Endothelial cell of umbilical vein (primary cell): Measurements from ENCODE around the gene CPT2. TPM values are rescaled to one million over a fixed set of nuclear protein-coding genes. Genes with fewer than 3 reads are reported as not detected.

Experiments
- BruUV-seq: library from RNA; stranded (reverse); fragments of 400-500 nt; replicated peaks from 2 replicates; lab custom pipeline; 2021; lab: Mats Ljungman, UMichigan
- CTCF ChIA-PET: fragments of 300-600, 350-600 bp; sonication (Branson Sonifier 250); formaldehyde crosslinking; loops from one replicate; lab custom pipeline; 2021; ENCODE audit warnings: antibody characterized with exemption, inconsistent platforms; lab: Charles Lee
- POLR2A ChIA-PET: fragments of 300-600, 350-600 bp; sonication (Branson Sonifier 250); formaldehyde crosslinking; loops from one replicate; lab custom pipeline; 2021; ENCODE audit warnings: antibody characterized with exemption, inconsistent platforms; lab: Charles Lee
- DNase-seq: peaks from one replicate; pipeline ENCODE4 v3.0.0-alpha.2; 2011; ENCODE audit warnings: low read depth, low spot score
- FAIRE-seq: peaks from 2 replicates; lab custom pipeline; 2011; peaks lifted over from hg19 to GRCh38; lab: Jason Lieb, UNC
- H2AFZ ChIP-seq: 2 replicates; pipeline ENCODE4 v1.6.0; 2012; ENCODE audit warnings: low read depth, low read length, control low read depth, inconsistent platforms
- H3K27ac ChIP-seq: 2 replicates; pipeline ENCODE4 v1.5.1; 2011; ENCODE audit warnings: low read depth, mild to moderate bottlenecking, control low read depth, low read length, moderate library complexity; ENCODE audit not compliant: insufficient read depth
- H3K27me3 ChIP-seq, 2 experiments: 2 replicates each; pipeline versions ENCODE4 v1.6.0 to v1.6.1; 2011; ENCODE audit warnings: low read length in 2 of 2, mixed read lengths in 1 of 2; ENCODE audit not compliant: control insufficient read depth in 2 of 2, insufficient read depth in 2 of 2
- H3K36me3 ChIP-seq, 2 experiments: 2 replicates in 1 of 2; 3 replicates in 1 of 2; pipeline ENCODE4 v1.5.1; 2011; ENCODE audit warnings: low read length in 2 of 2, mild to moderate bottlenecking in 1 of 2, moderate library complexity in 1 of 2; ENCODE audit not compliant: control insufficient read depth in 2 of 2, insufficient read depth in 2 of 2; ENCODE audit errors: extremely low read depth in 1 of 2
- H3K4me1 ChIP-seq: 3 replicates; pipeline ENCODE4 v1.5.1; 2011; ENCODE audit warnings: mild to moderate bottlenecking, low read length; ENCODE audit not compliant: control insufficient read depth, insufficient read depth; ENCODE audit errors: extremely low read depth
- H3K4me2 ChIP-seq: 2 replicates; pipeline ENCODE4 v1.6.1; 2011; ENCODE audit warnings: low read length, control low read depth, mixed read lengths; ENCODE audit not compliant: insufficient read depth
- H3K4me3 ChIP-seq, 3 experiments: fragments of 200-600 bp in 1 of 3; sonication (generic), shearing (Covaris generic) in 1 of 3; replicated peaks in 1 of 3; 2 replicates each; pipeline ENCODE4 v1.5.1; 2011 to 2016; ENCODE audit warnings: control low read depth in 3 of 3, low read length in 3 of 3, mild to moderate bottlenecking in 2 of 3, inconsistent platforms in 1 of 3, low read depth in 1 of 3, moderate library complexity in 1 of 3; ENCODE audit not compliant: insufficient read depth in 1 of 3
- H3K79me2 ChIP-seq: 2 replicates; pipeline ENCODE4 v1.6.0; 2012; ENCODE audit warnings: low read length, inconsistent platforms; ENCODE audit not compliant: control insufficient read depth, insufficient read depth
- H3K9ac ChIP-seq: replicated peaks from 2 replicates; pipeline ENCODE3; 2011; ENCODE audit warnings: low read length, control low read depth; ENCODE audit not compliant: insufficient read depth; ENCODE audit errors: extremely low read depth
- H3K9me1 ChIP-seq: replicated peaks from 3 replicates; pipeline ENCODE4 v1.6.0; 2011; ENCODE audit warnings: mild to moderate bottlenecking, low read length; ENCODE audit not compliant: control insufficient read depth, insufficient read depth; ENCODE audit errors: extremely low read depth
- H3K9me3 ChIP-seq: replicated peaks from 2 replicates; pipeline ENCODE4 v1.5.1; 2012; ENCODE audit warnings: low read length, inconsistent platforms; ENCODE audit not compliant: control insufficient read depth, insufficient read depth
- H4K20me1 ChIP-seq: replicated peaks from 2 replicates; pipeline ENCODE3; 2011; ENCODE audit warnings: mild to moderate bottlenecking, low read length; ENCODE audit not compliant: control insufficient read depth, insufficient read depth; ENCODE audit errors: extremely low read depth
- EZH2 ChIP-seq: IDR thresholded peaks from 2 replicates; pipeline ENCODE4 v1.6.1; 2012; ENCODE audit warnings: borderline replicate concordance, low read depth, mild to moderate bottlenecking, moderate library complexity, low read length, inconsistent platforms; ENCODE audit not compliant: severe bottlenecking
- FOS ChIP-seq: IDR thresholded peaks from 2 replicates; pipeline ENCODE4 v1.6.1; 2011; ENCODE audit warnings: mild to moderate bottlenecking, low read length, moderate library complexity, borderline replicate concordance; ENCODE audit not compliant: insufficient read depth
- GATA2 ChIP-seq: IDR thresholded peaks from 2 replicates; pipeline ENCODE4 v1.7.0; 2011; ENCODE audit warnings: low read depth, mild to moderate bottlenecking, moderate library complexity, mixed read lengths, low read length; ENCODE audit not compliant: insufficient read length, insufficient read depth
- JUN ChIP-seq: IDR thresholded peaks from 2 replicates; pipeline ENCODE4 v1.6.1; 2011; ENCODE audit warnings: borderline replicate concordance, low read depth; ENCODE audit not compliant: insufficient read length, insufficient read depth
- MAX ChIP-seq: IDR thresholded peaks from 2 replicates; pipeline ENCODE4 v1.6.1; 2011; ENCODE audit not compliant: insufficient read depth, insufficient read length
- MYC ChIP-seq: IDR thresholded peaks from one replicate; pipeline ENCODE4 v1.6.1; 2011; ENCODE audit warnings: mild to moderate bottlenecking, low read depth, low read length
- POLR2A ChIP-seq: IDR thresholded peaks from 2 replicates; pipeline ENCODE4 v1.6.1; 2012; ENCODE audit warnings: low read depth, mild to moderate bottlenecking, control low read depth, low read length
- POLR2AphosphoS5 ChIP-seq: IDR thresholded peaks from 2 replicates; pipeline ENCODE4 v1.6.1; 2012; ENCODE audit warnings: low read depth, mild to moderate bottlenecking, control low read depth, low read length, moderate library complexity; ENCODE audit not compliant: insufficient read depth
- dilution Hi-C: fragments of 300-500 bp; cut with MboI; formaldehyde crosslinking; loops from one replicate; pipeline ENCODE4 v1.15.0; 2019; ENCODE audit warnings: low sequenced_read_pairs; ENCODE audit not compliant: extremely low pct_ligation_motif_present
- intact Hi-C: fragments of 100-400 bp; cut with micrococcal nuclease; formaldehyde crosslinking; loops from one replicate; pipeline ENCODE4 v1.10.0; 2022
- polyA plus RNA-seq, 4 experiments: library from polyadenylated mRNA; depleted of rRNA in 3 of 4; stranded (reverse) in 3 of 4; unstranded in 1 of 4; fragments of >200 nt; gene quantifications; 2 replicates each; pipeline versions ENCODE4 v1.2.1 to v1.2.3, GENCODE V29; 2011 to 2012; ENCODE audit warnings: missing spikeins in 1 of 4
- total RNA-seq: library from RNA; stranded (reverse); gene quantifications from 2 replicates; pipeline ENCODE4 v1.2.3, GENCODE V29; 2021
- TF ChIP-seq, protein P1 (sequence below), 2 donors: IDR thresholded peaks; 1 replicate in 1 of 2; 2 replicates in 1 of 2; pipeline ENCODE4 v1.5.1; 2011; ENCODE audit warnings: low read length in 2 of 2, mild to moderate bottlenecking in 2 of 2, moderate library complexity in 2 of 2, control low read depth in 1 of 2, inconsistent platforms in 1 of 2, low read depth in 1 of 2; ENCODE audit not compliant: insufficient read depth in 1 of 2; ENCODE audit errors: extremely low read depth in 1 of 2

CPT2 gene
- total and polyA plus RNA-seq, 2 donors (not counting 3 experiments of a cell fraction or from before 2014, with no cell fraction given) = 10.6 to 11.6 TPM

DNA sequence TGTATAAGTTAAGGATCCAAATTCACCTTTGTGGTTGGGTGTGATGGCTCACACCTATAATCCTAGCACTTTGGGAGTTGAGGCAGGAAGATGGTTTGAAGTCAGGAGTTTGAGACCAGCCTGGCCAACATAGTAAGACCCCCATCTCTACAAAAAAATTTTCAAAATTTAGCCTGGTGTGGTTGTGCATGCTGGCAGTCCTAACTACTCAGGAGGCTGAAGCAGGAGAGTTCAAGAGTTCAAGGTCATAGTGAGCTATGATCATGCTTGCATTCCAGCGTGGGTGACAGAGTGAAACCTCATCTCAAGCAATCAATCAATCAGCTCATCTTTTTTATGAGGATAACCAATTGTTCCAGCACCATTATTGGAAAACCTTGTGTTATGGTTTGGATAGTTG, 37.7 kb upstream of the CPT2 start:
- TF ChIP-seq POLR2A (no peak), GATA2 (no peak), FOS (no peak), MYC (no peak), JUN (no peak), EZH2 (no peak), MAX (no peak), POLR2AphosphoS5 (no peak)
- TF ChIP-seq, protein P1, sequence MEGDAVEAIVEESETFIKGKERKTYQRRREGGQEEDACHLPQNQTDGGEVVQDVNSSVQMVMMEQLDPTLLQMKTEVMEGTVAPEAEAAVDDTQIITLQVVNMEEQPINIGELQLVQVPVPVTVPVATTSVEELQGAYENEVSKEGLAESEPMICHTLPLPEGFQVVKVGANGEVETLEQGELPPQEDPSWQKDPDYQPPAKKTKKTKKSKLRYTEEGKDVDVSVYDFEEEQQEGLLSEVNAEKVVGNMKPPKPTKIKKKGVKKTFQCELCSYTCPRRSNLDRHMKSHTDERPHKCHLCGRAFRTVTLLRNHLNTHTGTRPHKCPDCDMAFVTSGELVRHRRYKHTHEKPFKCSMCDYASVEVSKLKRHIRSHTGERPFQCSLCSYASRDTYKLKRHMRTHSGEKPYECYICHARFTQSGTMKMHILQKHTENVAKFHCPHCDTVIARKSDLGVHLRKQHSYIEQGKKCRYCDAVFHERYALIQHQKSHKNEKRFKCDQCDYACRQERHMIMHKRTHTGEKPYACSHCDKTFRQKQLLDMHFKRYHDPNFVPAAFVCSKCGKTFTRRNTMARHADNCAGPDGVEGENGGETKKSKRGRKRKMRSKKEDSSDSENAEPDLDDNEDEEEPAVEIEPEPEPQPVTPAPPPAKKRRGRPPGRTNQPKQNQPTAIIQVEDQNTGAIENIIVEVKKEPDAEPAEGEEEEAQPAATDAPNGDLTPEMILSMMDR (IDR thresholded peaks at IDR 0.05; ENCODE audit: extremely low read depth in 1 of 2, insufficient read depth in 1 of 2, low read depth in 1 of 2, low read length in 2 of 2) = no peak
- Histone ChIP-seq H3K36me3 (no peaks in the 10 kb centered on the region), H2AFZ (no peak overlapping the region), H3K9me1 (no peaks in the 10 kb centered on the region), H3K9ac (no peak overlapping the region), H3K4me1 (no peaks in the 10 kb centered on the region), H3K27ac (no peak overlapping the region), H4K20me1 (no peaks in the 10 kb centered on the region), H3K27me3 (peaks cover 3 to 5% of the 10 kb centered on the region in 2 experiments), H3K79me2 (no peaks in the 10 kb centered on the region), H3K9me3 (no peaks in the 10 kb centered on the region), H3K4me3 (no peak overlapping the region), H3K4me2 (no peak overlapping the region)
- no peak for DNase-seq
- ChIA-PET CTCF (interaction anchor here (1.0 to 1.6 kb wide), 2 partner anchors 22 to 23 kb away, joined by 4 to 5 read pairs; no protein-coding TSS in a partner anchor), POLR2A (no interaction called here)
- no TSS peak for BruUV-seq
- FAIRE-seq = no peak
- intact Hi-C loops (no loop called here), dilution Hi-C loops (no loop called here)
